LoVo (cell line): ENCODE data around the gene ADPRH.
"Not testable (repeated sequence)": the region's sequence is repeated elsewhere in the genome, so short reads cannot be mapped to it uniquely, and the experiment has no call there.

Experiments used
- DNase-seq: peaks from one replicate; pipeline ENCODE4 v3.0.0-alpha.2; 2016; ENCODE audit warnings: low spot score

Gene ADPRH

DNA sequence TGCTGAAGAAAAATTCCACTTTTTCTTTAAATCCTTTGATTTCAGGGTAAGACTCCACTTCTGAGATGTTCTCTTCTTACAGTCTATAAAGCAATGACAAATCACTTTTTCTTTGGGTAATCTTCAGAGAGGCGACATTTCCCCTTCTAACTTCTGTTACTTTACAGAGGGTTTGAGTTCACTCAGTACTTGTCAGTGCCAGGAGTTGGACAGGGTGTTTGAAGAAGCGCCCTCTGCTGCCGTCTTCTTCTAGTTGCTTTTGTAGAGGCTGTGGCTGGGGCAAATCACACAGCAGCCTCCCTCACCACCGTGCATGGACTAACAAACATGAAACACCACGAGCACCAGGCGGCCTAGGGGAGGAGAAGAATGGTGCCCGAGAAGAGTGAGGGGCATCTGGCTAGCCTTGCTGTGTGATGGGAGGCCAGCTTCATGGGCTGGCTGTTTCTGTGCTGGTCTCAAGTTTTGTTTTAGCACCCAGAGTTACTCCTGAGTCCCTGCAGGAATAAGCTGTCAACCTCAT is 19.8 kb upstream of the ADPRH start, which contains the start of gene CD80:
CD80 (minus strand) TSS at position 174 of the 523 bp plus-strand sequence. CDS start 1,886 bp downstream, outside the sequence.
- DNase-seq, result peak; percentile 14

DNA sequence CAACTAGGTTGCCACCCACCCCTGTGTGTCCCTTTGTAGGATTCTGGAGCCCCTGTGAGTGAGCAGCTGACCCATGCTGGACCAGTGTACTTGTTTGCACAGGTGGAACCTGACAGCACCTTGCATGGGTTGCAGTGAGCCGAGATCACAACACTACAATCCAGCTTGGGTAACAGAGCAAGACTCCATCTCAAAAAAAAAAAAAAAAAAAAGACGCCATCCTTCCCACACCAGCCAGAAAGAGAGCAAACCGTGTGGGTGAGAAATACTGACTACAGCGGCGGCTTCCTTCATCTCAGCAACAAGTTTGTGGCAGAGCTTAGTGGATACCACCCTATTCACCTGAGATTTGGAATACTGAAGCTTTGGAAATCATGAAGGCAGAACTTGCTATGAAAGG is 19.1 kb upstream of the ADPRH start:
- DNase-seq, result no peak

DNA sequence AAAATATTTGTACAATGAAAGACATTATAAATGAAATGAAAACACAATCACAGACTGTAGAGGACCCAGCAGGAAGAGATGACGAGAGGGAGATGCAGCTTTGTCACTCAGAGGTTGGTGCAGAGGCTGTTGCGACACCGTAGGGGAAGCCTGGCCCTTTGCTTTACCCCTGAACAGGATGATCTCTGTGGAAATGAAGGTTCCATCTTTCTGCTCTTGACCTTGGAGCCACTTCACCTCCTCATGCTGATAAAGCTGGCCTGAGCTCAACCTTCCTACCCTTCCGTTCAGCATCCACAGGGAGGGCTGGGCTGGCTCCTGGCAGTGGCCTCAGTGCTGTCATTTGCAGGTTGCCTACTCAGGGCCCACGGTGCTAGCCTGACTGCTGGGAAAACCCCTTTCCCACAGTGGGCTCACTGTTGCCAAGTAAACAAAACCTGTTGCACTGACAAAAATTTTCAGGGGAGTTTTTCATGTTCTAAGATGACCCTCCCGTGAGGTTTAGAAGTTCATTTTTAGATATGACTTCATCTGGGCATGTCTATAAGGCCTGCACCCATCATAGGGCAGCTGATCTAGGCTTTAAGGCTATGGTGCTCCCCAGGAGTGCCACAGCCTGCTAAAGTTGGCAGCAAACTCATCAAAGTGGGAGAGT is 16.9 kb upstream of the ADPRH start:
- no peak for DNase-seq

DNA sequence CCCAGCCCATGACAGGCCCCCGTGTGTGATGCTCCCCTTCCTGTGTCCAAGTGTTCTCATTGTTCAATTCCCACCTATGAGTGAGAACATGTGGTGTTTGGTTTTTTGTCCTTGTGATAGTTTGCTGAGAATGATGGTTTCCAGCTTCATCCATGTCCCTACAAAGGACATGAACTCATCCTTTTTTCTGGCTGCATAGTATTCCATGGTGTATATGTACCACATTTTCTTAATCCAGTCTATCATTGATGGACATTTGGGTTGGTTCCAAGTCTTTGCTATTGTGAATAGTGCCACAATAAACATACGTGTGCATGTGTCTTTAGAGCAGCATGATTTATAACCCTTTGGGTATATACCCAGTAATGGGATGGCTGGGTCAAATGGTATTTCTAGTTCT is 16.0 kb upstream of the ADPRH start:
- DNase-seq, result not testable (repeated sequence)

DNA sequence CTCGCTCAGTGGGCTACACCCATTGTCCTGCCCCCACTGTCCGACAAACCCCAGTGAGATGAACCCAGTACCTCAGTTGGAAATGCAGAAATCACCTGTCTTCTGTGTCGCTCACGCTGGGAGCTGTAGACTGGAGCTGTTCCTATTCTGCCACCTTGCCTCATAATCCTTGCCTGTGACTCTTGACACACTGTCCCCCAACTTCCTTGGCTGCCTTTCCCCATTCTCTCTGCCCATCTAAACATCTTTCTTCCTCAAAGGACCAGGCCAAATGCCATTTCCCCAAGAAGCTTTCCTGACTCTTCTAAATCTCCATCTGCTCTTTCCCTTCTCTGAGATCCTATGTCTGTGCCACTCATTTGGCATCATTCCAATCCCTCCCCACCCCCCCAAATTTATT is 10.1 kb upstream of the ADPRH start:
- DNase-seq, result no peak

DNA sequence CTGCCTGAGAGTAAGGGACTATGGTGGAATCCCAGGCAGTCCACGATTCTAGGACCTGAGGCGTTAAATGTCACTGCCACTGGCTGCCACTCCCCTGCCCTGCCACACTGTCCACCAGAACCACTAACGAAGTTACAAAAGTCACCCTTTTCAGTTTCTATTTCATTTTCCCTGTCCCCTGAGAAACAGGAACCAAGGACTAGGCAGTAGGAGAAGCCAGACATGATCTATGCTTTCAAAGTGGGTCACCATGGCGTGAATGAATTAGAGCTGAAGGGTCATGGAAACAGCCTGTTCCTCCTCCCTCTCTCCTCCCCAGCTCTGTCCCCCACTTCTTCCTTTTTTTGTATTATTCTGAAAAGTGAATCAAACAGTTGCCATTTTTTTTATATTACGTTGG is 9.1 kb upstream of the ADPRH start:
- no peak for DNase-seq

DNA sequence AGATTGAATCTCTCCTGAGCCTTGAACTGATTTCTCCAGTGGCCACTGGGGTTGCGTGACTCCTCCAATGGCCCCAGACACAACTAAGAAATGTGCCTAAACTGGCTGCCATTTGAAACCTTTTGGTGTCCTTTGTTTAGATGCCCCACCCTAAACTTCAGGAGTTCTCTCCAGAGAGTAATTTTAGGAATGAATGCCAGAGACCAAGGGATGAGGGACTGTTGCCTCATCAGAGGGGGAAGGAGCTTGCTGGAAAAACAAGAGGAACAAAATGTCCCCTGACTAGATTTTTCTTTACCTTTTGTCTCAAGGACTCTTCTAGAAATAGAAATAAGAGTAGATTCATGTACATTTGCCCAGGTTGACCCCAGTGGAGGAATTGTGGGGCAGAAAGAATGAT is 8.1 kb upstream of the ADPRH start:
- DNase-seq, result no peak

DNA sequence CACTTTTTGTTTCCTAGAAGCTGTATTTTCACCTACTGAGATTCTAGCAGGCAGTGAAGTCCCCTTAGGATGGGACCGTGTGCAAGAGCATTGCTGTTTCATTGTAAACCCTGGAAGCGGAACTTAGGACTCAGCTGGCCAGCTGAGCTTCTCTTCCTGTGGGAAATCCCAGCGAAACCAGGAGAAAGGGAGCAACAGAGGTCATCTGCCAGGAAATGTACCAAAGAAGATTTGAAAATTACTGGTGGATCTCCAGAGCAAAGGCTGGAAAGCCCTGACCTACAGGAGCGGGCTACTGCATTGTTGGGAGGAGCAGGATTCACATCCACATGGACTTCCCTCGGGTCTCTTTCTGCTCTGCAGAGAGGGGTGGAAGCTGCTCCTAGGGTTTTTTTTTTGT is 7.6 kb upstream of the ADPRH start:
- no peak for DNase-seq

DNA sequence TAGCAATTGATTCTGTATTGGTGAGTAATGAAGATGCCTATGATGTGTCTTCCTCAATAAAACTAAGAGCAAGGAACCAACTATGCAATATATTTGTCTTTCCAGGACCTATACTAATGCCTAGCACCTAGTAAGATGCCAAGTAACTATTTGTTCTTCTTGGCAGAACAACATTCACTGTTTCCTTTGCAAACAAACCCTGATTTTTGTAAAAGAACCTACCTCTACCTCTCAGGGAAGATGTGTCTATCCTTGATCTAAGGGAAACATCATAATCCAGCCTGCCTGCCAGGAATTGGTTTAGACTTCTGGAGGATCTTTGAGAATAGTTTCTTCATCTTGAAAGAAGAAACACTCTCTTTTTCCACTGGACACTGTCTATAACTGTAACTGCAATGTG is 3.8 kb upstream of the ADPRH start:
- DNase-seq, result no peak

DNA sequence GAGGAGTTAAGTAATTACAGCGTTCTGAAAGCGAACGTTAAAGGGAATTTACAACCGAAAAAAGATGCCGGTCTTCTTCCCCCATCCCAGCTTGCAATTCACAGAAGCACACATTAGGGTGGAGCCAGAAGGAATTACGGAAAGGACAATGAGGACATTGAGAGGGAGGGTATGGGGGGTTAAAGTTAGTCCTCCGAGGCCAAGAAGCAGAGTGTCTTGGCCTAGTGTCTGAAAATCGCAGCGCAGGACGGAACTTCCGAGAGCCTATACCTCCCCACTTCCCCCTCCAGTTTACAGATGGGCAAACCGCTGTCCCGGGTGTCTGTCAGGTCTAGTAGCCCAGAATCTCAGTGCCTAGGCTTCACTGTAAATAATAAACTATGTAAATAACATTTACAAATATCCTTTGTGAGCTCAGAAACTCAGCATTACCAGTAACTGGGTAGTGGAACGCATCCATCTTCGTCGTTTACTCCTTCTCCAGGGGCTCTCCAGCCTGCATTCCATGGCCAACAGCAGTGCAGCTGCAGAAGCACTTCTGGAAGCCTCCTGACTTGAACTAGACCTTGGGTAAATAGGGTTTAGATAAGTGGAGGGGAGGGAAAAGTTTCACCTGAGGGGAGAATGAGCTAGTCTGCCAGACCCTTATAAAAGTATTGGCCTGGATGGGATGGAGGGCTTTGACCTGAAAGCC is 922 bp downstream of the ADPRH start:
- DNase-seq, result no peak

DNA sequence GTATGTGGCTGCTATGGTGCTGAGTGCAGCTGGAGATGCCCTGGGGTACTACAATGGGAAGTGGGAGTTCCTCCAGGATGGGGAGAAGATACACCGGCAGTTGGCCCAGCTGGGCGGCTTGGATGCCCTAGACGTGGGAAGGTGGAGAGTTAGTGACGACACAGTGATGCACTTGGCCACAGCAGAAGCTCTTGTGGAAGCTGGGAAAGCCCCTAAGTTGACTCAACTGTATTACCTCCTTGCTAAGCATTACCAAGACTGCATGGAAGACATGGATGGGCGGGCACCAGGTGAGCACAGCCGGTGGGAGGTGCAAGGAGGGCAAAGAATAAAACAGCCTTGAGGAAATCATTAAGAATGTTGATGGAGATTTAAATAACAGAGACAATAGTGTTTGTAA is 2.9 kb downstream of the ADPRH start:
- no peak for DNase-seq

DNA sequence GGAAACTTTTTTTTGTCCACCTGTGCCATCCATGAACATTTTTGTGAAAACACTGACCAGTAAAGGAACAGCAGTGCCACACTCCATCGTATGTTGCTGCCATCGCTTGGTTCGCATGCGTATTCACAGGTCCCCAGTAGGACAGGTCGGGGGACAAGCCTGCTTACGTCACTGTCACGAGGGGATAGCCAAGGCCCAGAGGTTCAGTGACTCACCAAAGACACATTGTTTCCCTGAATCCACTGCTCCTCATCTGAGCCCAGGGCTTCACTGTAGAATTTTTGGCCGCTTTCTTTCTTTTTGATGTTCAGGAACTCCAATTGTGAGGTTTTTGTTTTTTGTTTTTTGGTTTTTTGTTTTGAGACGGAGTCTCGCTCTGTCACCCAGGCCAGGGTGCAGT is 5.9 kb downstream of the ADPRH start:
- DNase-seq, result no peak

DNA sequence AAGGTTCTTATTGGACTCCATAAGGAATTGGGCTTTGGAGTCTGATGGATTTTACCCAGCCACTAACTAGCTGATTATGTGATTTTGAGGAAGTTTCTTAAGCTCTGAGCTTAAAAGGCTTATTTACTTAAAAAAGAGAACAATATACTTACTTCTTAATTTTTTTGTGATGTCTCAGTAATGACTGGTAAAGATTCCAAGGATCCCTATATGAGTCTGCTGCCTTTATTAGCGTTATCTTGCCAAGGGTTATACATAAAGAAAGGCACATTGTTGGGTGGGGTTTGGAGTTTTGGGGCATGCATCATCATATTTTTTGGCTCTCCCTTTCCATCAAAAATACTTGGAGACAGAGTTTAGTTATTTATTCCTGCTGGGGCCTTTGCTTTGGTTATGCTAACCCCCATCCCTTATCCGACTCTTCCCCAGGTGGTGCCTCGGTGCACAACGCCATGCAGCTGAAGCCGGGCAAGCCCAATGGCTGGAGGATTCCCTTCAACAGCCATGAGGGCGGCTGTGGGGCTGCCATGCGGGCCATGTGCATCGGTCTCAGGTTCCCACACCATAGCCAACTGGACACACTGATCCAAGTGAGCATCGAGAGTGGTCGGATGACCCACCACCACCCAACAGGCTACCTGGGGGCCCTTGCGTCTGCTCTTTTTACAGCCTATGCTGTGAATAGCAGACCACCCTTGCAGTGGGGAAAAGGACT is 6.7 kb downstream of the ADPRH start:
- no peak for DNase-seq

DNA sequence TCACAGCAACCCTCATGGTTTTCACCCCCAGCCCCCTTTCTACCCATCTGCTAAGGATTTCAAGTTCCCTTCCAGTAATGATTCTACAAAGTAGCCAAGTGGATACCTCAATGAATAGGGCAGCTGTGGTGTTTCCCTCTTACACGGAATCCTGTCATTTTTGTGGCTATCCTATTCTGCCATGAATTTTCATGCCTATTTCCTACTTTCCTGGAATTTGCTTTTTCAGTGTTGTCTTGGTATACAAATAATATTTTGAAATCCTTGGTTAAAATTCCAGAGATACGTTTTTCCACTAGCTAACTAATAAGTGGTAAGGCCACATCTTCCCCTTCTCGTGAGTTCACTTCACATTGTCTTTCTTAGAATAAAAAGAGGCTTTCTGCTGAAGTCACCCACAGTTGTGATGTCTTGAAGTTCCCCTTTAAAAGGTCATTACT is 7.5 kb downstream of the ADPRH start:
- no peak for DNase-seq

DNA sequence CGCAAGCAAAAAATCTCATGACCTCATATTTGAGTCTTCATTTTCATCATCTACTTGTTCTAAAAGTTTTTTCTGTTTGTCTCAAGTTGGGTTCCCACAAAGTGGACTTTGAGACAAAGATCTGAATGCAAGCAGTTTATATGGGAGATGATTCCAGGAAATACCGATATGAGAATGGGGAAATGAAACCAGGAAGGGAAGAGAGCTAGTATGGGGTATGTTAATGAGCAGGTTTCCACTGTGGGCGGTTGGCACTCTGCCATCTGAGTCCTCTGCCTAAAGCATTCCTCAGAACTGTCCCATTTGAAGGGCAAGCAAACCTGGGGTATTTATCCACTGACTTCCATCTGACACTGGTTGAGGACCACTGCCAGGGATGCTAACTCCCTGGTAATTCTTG is 8.8 kb downstream of the ADPRH start:
- DNase-seq, result peak; percentile 19

DNA sequence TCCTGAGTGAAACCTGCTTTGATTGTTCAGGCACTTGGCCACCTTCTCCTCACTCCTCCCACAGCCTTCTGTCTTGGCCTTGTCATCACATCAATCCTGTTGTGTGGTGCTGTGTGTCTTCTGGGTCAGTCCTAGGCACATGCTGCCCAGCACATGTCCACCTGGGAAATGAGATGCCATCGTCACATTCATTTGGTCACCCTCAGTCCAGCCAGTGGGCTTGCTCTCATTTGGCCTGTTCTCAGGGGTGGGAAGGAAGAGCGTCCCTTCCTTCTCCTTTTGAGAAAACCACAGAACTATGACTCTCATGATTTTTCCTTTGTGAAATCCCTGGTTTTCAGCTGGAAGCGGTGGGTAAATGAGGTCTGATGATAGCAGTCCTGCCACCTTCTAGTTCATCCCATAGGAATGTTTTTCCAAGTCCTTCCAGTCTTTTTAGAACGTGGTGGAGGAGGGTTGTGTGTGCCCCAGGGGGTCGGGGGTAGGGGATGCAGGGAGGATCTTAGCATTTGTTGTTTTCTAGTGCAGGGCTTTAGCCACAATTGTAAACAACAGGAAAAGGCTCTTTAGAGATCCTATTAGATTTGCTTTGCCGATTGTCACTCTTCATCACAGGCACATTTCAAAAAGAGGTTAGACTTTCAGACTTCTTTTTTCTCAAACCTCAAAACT is 9.9 kb downstream of the ADPRH start:
- DNase-seq, result no peak

DNA sequence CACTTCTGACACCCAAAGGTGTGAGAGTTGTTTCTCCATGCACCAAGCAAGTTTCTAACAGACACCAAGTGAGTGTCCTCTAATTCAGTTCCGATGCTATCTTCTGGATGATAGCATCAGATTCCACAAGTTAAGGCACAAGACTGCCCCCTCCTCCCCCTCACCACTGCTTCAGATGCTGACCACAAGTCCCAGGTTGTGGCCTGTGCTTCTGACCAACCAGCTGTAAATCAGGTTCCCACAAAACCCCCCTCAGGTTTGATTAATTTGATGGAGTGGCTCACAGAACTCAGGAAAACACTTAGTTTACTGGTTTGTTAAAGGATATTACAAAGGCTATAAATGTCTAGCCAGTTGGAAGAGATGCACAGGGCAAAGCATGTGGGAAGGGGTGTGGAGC is 11.4 kb downstream of the ADPRH start:
- no peak for DNase-seq

DNA sequence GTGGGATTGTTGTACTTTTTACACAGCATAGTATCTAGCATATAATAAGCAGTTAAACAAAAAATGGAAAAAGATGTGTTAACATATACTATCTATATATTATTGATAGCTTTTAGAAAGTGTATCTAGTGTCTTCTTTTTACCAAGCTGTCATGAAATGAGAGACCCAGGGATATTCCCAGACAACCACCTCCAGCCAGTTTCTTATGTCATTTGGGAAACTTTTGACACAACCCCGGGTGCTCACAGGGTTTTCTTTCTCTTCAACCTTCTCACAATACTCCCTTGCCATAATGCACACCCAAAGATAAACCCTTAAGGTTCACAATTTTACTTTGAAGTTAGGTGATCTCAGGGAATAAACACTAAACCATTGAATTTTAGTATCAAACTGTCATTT is 13.6 kb downstream of the ADPRH start:
- no peak for DNase-seq

DNA sequence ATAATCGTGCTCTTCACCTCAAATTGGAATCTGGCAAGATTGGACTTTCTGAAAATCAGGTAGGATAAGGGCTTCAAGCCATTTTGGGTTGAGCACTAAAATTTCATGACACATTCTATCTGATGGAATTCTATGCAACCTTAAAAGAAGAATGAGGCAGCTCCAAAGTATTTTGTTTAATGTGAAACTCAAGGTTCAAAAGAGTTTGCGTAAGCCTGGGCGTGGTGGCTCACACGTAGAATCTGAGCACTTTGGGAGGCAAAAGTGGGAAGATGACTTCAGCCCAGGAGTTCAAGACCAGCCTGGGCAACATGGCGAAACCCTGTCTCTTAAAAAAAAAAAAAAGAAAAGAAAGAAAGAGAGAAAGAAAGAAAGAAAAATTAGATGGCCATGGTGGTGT is 14.8 kb downstream of the ADPRH start:
- DNase-seq, result no peak

DNA sequence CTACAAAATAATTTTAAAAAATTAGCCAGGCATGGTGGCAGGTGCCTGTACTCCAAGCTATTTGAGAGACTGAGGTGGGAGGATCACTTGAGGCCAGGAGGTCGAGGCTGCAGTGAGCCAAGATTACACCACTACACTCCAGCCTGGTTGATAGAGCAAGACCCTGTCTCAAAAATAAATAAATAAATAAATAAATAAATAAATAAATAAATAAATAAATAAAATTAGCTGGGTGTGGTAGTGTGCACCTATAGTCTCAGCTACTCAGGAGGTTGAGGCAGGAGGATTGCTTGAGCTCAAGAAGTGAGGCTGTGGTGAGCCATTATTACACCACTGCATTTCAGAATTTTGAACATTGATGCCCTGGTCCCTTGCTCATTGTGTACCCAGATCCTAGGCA is 15.6 kb downstream of the ADPRH start:
- not testable (repeated sequence) for DNase-seq

DNA sequence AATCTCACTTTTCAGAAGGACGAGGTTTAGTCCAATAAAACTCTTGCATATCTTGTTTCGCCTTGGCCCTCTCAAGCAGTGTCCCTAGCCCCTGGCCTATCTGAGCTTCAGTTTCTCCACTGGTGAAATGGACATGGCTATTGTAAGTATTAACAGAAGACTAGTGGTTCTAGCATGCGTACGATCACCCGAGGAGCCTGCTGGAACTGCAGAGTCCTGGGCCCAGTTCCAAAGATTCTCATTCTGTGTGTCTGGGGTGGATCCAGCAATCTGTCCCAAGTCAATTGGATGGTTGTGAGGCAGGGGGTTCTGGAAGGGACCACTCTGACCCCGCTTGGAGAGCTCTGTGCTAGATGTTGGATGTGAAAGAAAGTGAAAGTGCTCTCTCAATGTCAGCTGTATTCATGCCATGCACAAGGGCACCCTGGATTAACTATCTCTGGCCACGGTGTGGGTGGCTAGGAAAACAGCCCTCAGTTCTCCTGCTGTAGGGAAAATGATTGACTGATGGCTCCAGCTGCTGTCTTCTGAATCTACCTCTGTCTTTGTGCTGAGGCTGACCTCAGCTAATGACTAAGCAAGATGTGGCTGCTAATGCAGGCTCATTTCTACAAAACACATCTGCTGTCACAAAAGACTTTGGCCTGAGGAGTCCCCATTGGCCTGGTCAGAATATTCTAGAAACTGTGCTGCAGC is 16.5 kb downstream of the ADPRH start:
- no peak for DNase-seq

DNA sequence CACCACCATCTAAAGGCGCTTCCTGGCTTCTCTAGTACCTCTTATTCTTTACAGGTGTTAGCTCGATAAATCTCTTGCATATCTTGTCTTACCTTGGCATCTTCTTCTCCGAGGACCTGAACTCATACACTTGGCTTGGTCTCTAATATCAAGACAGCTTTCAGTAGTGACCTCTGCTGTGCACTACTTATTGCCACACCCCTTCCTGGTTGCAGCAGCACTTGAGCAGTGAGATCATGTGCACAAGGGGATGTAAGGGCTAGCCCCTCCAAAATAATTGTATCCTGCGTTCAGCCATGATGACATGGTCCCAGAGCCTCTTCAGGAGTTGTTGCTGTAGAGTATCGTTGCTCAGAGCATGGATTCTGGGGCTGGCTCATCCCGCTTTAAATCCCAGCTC is 17.1 kb downstream of the ADPRH start:
- DNase-seq, result no peak
